GM21367 (cell line): ENCODE data around the gene DIPK1C.
A peak's percentile ranks its signal among the peaks of the same experiment; 100 is the strongest.
"Not testable (repeated sequence)": the region's sequence is repeated elsewhere in the genome, so short reads cannot be mapped to it uniquely, and the experiment has no call there.

Experiments used
- ATAC-seq: cut with Tn5 transposase; IDR thresholded peaks from one replicate; pipeline ENCODE4 v1.9.1; 2021; ENCODE audit not compliant: unreplicated experiment

DIPK1C gene

GRCh38 chr18:74457043-74457724 is at the start of gene DIPK1C:
Gene DIPK1C, minus strand, starts transcription at chr18:74457308. Its CDS starts 49 bp downstream, at chr18:74457259.
- ATAC-seq = no peak

GRCh38 chr18:74506448-74507084 is 49.5 kb upstream of the DIPK1C start:
- no peak for ATAC-seq

DNA sequence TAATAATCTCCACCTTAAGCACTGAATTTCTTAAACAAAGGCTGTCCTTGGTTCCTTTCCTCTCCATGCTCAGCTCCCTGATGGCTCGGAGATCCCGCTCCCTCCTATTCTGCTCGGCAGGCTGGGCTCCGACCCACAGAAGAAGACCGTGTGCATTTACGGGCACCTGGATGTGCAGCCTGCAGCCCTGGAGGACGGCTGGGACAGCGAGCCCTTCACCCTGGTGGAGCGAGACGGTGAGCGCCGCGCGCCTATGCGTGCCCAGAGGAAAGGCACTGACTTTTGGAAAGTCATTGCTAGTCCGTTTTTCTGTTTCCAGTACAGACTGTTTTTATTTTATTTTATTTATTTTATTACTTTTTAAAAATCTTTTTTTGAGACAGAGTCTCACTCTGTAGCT is 48.7 kb upstream of the DIPK1C start:
- no peak for ATAC-seq

DNA sequence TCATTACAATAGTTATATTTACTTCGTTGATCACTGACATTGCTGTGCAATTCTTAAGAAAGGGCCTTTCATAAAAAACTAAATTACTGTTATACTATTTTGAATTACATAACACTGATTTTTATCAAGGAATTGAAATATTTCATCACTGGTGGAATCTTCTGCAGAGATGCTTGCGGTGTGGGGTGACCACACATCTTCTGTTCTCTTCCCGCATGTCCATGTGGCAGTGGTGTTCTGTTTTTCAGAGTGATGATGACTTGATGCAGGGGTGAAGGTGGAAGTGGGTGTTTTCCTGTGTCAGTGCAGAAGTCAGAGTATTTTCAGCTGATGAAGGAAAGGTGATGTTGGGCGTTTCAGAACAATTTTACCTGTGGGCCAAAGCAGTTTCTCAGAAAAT is 46.0 kb upstream of the DIPK1C start:
- no peak for ATAC-seq

DNA sequence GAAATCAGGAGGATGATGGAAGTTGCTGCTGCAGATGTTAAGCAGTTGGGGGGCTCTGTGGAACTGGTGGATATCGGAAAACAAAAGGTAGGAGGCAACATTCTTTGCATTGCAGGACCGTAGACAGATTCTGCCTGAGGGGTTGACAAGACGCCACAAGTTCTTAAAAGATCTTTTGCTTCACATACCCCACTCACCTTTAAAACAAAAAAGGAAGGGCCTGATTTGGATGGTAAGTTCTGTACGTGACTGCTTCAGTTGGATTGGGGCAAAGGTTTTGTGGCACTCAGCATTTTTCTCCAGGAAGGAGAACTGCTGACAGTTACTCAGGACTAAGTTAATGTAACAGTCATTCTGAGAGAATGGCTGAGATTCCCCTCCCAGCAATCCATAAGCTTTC is 44.3 kb upstream of the DIPK1C start:
- no peak for ATAC-seq

DNA sequence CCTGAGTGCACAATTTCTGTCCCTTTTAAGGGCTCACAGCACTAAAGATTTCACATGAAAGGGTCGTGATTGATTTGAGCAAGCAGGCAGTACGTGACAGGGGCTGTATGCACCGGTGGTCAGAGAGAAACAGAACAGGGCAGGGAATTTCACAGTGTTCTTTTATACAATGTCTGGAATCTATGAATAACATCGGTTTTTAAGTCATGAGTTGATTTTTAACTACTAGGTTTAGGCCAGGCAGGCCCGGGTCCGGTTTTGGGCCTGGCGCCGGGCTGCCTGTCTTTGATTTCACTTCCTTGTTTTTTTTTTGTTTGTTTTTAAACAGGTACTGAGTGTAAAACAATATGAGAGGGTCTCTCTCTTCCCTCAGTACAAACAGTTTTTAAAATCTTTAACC is 43.7 kb upstream of the DIPK1C start:
- not testable (repeated sequence) for ATAC-seq

DNA sequence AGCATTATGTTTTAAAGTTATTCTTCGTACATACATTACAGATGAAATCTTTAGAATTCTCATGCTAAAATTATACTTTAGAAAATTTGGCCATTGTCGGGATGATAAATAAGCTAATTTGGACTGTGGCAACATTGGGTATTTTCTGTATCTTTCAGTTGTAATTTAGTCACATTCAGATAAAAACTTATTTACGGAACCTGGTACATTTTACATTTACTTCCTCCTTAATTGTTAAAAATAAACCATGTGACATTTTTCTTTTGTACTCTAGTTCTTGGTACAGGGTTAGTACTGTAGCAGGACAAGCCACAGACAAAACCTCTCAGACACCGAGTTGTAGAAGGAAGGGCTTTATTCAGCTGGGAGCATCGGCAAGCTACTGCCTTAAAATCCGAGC is 43.3 kb upstream of the DIPK1C start:
- no peak for ATAC-seq

DNA sequence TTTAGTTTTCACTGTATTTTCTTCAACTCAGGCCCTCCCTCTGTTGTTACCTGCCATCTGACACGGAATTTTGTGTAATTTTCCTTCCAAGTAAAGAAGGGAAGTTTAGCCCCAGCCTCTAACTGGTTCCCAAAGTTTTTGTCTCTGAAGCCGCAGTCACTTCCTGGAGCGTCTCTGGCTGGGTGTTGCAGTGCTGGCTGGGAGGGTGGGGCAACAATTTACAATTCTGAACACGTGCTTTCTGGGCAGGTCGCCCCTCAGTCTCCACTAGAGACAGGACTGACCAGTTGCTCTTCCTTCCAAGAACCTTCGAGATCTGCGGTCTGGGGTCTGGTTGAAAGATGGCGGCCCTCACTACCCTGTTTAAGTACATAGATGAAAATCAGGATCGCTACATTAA is 42.5 kb upstream of the DIPK1C start:
- ATAC-seq = peak; percentile 36

- peak; percentile 26 for ATAC-seq
Observed at GRCh38 chr18:74498712-74499627, 41.9 kb upstream of the DIPK1C start.

GRCh38 chr18:74497778-74498177 is 40.7 kb upstream of the DIPK1C start:
- no peak for ATAC-seq

GRCh38 chr18:74497324-74497676 is 40.2 kb upstream of the DIPK1C start:
- ATAC-seq = no peak

DNA sequence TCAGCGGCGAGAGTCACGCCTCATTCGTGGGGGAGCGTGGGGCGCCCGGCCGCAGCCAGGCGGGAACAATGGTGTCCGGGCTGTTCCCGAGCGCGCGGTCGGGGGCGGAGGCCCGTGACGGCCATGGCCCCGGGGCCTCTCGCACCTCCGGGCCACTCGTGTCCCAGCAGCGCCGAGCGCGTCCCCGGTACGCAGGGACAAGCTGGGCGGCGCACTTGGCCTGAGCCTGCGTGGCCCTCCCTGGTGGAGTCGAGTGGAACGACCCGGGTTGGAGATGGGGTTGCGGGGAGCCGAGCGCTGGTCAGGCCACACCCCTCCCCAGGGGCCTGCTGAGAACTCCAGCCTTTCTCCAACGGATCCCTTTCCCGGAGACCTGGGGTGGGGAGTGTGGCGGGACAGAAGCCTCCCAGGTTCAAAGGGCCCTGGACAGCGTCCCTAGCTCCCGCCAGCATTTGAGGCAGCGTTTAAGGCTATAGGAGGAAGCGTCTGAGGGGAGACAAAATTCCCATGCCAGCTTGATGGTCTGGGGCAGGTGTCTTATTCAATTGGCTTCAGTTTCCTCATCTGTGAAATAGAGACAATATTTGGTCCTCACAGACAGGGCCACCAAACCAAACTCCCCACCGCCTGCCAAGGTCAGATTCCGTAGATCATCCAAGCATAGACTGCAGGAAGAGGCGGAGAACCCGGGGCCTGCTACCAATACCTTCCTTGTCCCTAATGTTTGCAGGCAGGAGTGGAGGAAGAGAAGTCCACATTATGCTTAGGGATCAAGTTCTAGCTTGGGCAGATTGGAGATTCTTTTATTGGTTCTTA is 39.6 kb upstream of the DIPK1C start:
- ATAC-seq = peak; percentile 14

GRCh38 chr18:74495581-74496507 is 38.7 kb upstream of the DIPK1C start, which contains the start of gene CNDP2:
Gene CNDP2, plus strand, starts transcription at chr18:74496363. Its CDS starts 3,611 bp downstream, at chr18:74499974.
- peak; percentile 68 for ATAC-seq

GRCh38 chr18:74494514-74494913 is 37.4 kb upstream of the DIPK1C start:
- ATAC-seq = no peak

DNA sequence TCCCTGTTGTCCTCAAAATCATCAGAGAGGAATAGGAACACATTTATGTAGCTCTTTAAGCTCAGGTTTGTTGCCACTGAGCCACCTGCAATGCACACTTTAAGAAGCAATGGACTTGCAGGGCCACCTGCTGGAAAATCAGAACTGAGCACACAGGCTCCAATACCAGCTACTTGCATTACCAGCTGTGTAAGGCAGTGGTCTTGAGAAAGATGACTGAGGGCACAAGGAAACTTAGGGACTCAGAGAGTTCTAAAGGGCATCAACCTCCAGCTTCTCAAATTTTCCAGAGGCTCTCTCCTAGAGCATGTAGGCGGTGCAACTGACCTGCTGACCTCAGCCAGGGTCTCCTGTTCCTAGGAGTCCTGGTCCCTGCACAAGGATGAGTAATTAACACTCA is 36.6 kb upstream of the DIPK1C start:
- peak; percentile 33 for ATAC-seq

GRCh38 chr18:74492259-74492658 is 35.2 kb upstream of the DIPK1C start:
- no peak for ATAC-seq

GRCh38 chr18:74489676-74490075 is 32.6 kb upstream of the DIPK1C start:
- no peak for ATAC-seq

- no peak for ATAC-seq
Observed at GRCh38 chr18:74488864-74489263, 31.8 kb upstream of the DIPK1C start.

DNA sequence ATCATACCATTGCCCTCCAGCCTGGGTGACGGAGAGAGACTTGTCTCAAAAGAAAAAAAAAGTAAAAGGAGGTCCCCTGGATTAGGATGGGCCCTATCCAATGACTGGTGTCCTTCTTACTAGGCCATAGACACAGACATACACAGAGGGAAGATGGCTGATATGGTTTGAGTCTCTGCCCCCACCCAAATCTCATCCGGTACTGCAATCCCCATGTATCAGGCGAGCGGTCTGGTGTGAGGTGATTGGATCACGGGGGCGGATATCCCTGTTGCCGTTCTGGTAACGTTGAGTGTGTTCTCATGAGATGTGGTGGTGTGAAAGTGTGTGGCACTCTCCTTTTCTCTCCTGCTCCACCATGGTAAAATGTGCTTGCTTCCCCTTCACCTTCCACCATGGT is 31.2 kb upstream of the DIPK1C start:
- no peak for ATAC-seq
